Neuron (in vitro differentiated cells): ENCODE results near the gene WSCD1.

Experiments
- H2AFZ ChIP-seq: one replicate; pipeline ENCODE4 v1.6.1; 2013; ENCODE audit warnings: low read depth, mild to moderate bottlenecking, inconsistent platforms, low read length, moderate library complexity
- H3K27me3 ChIP-seq: one replicate; pipeline ENCODE4 v1.6.1; 2013; ENCODE audit warnings: low read length; ENCODE audit not compliant: insufficient read depth
- H3K36me3 ChIP-seq: one replicate; pipeline ENCODE4 v1.6.1; 2013; ENCODE audit warnings: low read length; ENCODE audit not compliant: insufficient read depth
- H3K4me1 ChIP-seq: one replicate; pipeline ENCODE4 v1.6.1; 2013; ENCODE audit warnings: low read length; ENCODE audit not compliant: insufficient read depth
- H3K4me3 ChIP-seq: 2 replicates; pipeline ENCODE4 v1.5.1; 2013; ENCODE audit warnings: mild to moderate bottlenecking, low read length, moderate library complexity
- H3K9me3 ChIP-seq: one replicate; pipeline ENCODE4 v1.6.1; 2013; ENCODE audit warnings: low read length

The WSCD1 gene

GRCh38 chr17:6162892-6163291, 92.7 kb downstream of the WSCD1 start:
- Histone ChIP-seq H3K36me3 (no peaks in the 10 kb centered on the region), H3K4me1 (peaks cover 43% of the 10 kb centered on the region), H2AFZ (no peak overlapping the region), H3K4me3 (no peak overlapping the region), H3K27me3 (no peaks in the 10 kb centered on the region), H3K9me3 (no peaks in the 10 kb centered on the region)

- H3K4me3 ChIP-seq: no peak overlapping the region
- no peaks in the 10 kb centered on the region for H3K9me3 ChIP-seq
- peaks cover 45% of the 10 kb centered on the region for H3K4me1 ChIP-seq
- H3K36me3 ChIP-seq: no peaks in the 10 kb centered on the region
- no peak overlapping the region for H2AFZ ChIP-seq
- no peaks in the 10 kb centered on the region for H3K27me3 ChIP-seq
Measured at GRCh38 chr17:6163612-6164333, 93.6 kb downstream of the WSCD1 start.

- Histone ChIP-seq H2AFZ (no peak overlapping the region), H3K4me1 (peaks cover 34% of the 10 kb centered on the region), H3K9me3 (no peaks in the 10 kb centered on the region), H3K27me3 (no peaks in the 10 kb centered on the region), H3K4me3 (no peak overlapping the region), H3K36me3 (no peaks in the 10 kb centered on the region)
Measured at GRCh38 chr17:6164996-6165395, 94.8 kb downstream of the WSCD1 start.

- peaks cover 27% of the 10 kb centered on the region for H3K4me1 ChIP-seq
- H3K9me3 ChIP-seq: no peaks in the 10 kb centered on the region
- no peak overlapping the region for H2AFZ ChIP-seq
- no peak overlapping the region for H3K4me3 ChIP-seq
- H3K36me3 ChIP-seq: no peaks in the 10 kb centered on the region
- H3K27me3 ChIP-seq: no peaks in the 10 kb centered on the region
Measured at GRCh38 chr17:6165806-6166205, 95.6 kb downstream of the WSCD1 start.

GRCh38 chr17:6166492-6167179, 96.5 kb downstream of the WSCD1 start:
- Histone ChIP-seq H3K4me1 (peaks cover 20% of the 10 kb centered on the region), H3K4me3 (no peak overlapping the region), H3K9me3 (no peaks in the 10 kb centered on the region), H3K36me3 (no peaks in the 10 kb centered on the region), H2AFZ (no peak overlapping the region), H3K27me3 (no peaks in the 10 kb centered on the region)

GRCh38 chr17:6168296-6168695, 98.1 kb downstream of the WSCD1 start:
- H2AFZ ChIP-seq: no peak overlapping the region
- H3K27me3 ChIP-seq: no peaks in the 10 kb centered on the region
- H3K4me3 ChIP-seq: no peak overlapping the region
- no peaks in the 10 kb centered on the region for H3K36me3 ChIP-seq
- H3K9me3 ChIP-seq: no peaks in the 10 kb centered on the region
- peaks cover 3% of the 10 kb centered on the region for H3K4me1 ChIP-seq

GRCh38 chr17:6170349-6170748, 100.2 kb downstream of the WSCD1 start:
- Histone ChIP-seq H3K4me1 (peaks cover 2% of the 10 kb centered on the region), H3K4me3 (no peak overlapping the region), H2AFZ (no peak overlapping the region), H3K9me3 (no peaks in the 10 kb centered on the region), H3K36me3 (no peaks in the 10 kb centered on the region), H3K27me3 (no peaks in the 10 kb centered on the region)

GRCh38 chr17:6172642-6173330, 102.6 kb downstream of the WSCD1 start:
- H3K4me1 ChIP-seq: peaks cover 2% of the 10 kb centered on the region
- H3K36me3 ChIP-seq: no peaks in the 10 kb centered on the region
- H3K27me3 ChIP-seq: no peaks in the 10 kb centered on the region
- H3K9me3 ChIP-seq: no peaks in the 10 kb centered on the region
- H2AFZ ChIP-seq: no peak overlapping the region
- H3K4me3 ChIP-seq: no peak overlapping the region

- no peak overlapping the region for H3K4me3 ChIP-seq
- H2AFZ ChIP-seq: no peak overlapping the region
- H3K4me1 ChIP-seq: peaks cover under 1% of the 10 kb centered on the region
- H3K36me3 ChIP-seq: no peaks in the 10 kb centered on the region
- H3K9me3 ChIP-seq: no peaks in the 10 kb centered on the region
- H3K27me3 ChIP-seq: no peaks in the 10 kb centered on the region
Measured at GRCh38 chr17:6173653-6174052, 103.5 kb downstream of the WSCD1 start.
